ENCODE results near the gene CCSER1. TPM values are rescaled to one million over a fixed set of nuclear protein-coding genes. Genes with fewer than 3 reads are reported as not detected.
"Not testable (repeated sequence)": the region's sequence is repeated elsewhere in the genome, so short reads cannot be mapped to it uniquely, and the experiment has no call there.

The CCSER1 gene
- polyA plus RNA-seq, 4 donors = 20.3 to 21.4 (median 20.7) TPM

- DNase-seq (ENCODE audit: low read depth in 4 of 4, low spot score in 3 of 4) = no peak
These were observed 665.5 kb downstream of the CCSER1 start for GRCh38 chr4:90792696-90793095.

GRCh38 chr4:90798948-90799347 lies 671.8 kb downstream of the CCSER1 start:
- no peak for DNase-seq (ENCODE audit: low read depth in 4 of 4, low spot score in 3 of 4)

DNA sequence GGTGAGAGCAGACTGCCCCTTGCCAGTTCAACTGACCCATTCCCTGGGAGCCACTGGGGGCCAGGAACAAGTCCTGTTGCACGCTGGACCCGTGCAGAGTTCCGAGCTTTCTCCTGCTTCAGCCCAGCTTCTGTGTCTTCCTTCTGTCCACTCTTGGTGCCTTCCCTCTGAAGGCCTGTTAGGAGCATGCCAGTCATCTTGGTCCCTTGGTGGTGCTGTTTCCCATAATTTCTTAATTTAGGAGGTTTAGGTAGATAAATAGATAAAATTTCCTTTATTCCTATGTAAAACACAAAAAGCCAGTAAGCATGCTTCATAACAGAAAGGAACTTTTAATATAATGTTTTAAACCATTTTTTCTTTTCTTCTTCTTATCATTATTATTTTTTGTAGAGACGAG lies 672.7 kb downstream of the CCSER1 start:
- DNase-seq (ENCODE audit: low read depth in 4 of 4, low spot score in 3 of 4) = no peak

DNA sequence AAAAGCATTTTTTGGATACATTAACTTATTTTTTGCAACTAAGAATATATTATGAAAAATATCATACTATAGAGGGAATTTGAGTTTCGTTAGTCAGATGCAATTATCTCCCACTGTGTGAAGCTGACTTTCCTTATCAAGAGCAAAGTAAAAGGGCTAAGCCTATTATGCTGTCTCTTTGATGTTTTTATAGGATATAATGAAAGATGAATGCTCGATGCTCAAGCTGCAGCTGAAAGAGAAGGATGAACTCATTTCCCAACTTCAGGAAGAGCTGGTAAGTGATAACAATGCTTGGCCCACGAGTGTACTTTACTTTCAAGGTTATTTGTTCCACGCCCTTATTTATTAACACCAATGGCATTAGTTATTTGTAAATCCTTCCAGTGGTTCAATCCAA lies 688.4 kb downstream of the CCSER1 start:
- no peak for DNase-seq (ENCODE audit: low read depth in 4 of 4, low spot score in 3 of 4)

DNA sequence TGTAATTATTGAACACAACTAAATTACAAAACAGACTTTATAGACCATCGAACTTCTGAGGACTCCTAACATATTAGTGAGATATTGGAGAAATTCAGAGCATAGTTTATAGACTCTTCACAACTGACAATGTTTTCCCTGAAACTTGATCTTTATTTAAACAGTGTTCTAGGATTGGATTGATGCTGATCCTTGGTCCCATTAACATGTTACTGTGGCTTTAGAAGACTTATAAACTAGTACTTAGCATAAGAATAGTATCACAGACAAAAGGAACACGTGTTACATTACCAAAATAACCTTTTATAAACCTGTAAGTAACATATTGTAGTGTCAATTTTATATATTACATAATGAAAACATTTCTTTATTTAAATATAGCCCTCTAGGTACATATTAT lies 689.6 kb downstream of the CCSER1 start:
- no peak for DNase-seq (ENCODE audit: low read depth in 4 of 4, low spot score in 3 of 4)

GRCh38 chr4:90824266-90825150 lies 697.3 kb downstream of the CCSER1 start:
- DNase-seq (ENCODE audit: low read depth in 4 of 4, low spot score in 3 of 4) = no peak

GRCh38 chr4:90825849-90826248 lies 698.7 kb downstream of the CCSER1 start:
- no peak for DNase-seq (ENCODE audit: low read depth in 4 of 4, low spot score in 3 of 4)

DNA sequence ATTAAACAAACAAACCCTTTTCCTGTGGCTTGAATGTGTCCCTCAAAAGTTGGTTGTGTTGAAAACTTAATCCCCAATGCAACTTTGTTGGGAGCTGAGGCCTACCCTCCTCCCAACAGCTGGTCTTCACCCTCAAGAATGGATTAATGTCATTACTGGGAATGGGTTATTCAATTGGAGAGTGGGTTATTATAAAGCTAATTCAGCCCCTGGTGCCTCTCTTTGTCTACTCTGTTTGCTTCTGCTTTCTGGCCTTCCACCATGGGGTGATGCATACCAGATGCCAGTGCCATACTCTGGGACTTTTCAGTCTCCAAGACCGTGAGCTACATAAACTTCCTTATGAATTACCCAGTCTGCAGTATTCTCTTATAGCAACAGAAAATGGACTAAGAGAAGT lies 706.5 kb downstream of the CCSER1 start:
- DNase-seq (ENCODE audit: low read depth in 4 of 4, low spot score in 3 of 4) = no peak

DNA sequence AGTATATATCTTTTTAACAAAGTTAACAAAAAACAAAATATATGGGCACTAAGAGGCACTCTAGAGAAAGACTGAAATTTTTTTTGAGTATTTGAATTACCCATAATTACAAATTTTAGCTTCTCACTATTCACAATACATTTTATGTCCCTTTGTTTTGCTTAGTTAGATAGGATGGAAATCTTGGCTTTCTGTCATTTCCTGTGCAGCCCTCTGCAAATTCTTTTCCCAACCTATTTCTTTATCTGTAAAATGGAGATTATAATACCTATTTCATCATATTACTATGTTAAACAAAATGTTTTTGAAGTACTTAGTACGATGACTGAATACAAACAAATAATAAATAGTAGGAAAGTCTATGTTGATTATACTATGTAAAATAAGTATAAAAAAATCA lies 710.0 kb downstream of the CCSER1 start:
- DNase-seq (ENCODE audit: low read depth in 4 of 4, low spot score in 3 of 4) = no peak

GRCh38 chr4:90838859-90839258 lies 711.7 kb downstream of the CCSER1 start:
- DNase-seq (ENCODE audit: low read depth in 4 of 4, low spot score in 3 of 4) = not testable (repeated sequence)

DNA sequence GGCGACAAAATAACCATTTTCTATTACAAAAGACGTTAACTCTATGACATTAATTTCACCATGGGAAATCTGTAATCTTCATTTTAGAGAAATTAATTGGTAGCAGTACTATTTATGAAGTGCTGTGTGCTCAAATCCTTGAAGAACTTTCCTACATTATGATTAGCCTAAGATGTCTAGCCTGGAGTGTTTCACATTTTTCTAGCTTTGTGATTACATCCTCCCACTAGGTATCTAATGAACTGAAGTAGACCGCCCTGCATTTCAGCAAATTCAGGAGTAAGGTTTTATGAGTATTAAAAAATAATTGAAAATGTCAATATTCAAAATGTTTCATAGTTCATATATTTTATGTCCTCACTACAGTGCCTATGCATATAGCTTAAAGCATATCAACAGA lies 713.1 kb downstream of the CCSER1 start:
- DNase-seq (ENCODE audit: low read depth in 4 of 4, low spot score in 3 of 4) = no peak

- no peak for DNase-seq (ENCODE audit: low read depth in 4 of 4, low spot score in 3 of 4)
These were observed 713.6 kb downstream of the CCSER1 start for GRCh38 chr4:90840828-90841227.

- DNase-seq (ENCODE audit: low read depth in 4 of 4, low spot score in 3 of 4) = no peak
These were observed 714.5 kb downstream of the CCSER1 start for GRCh38 chr4:90841676-90842075.

DNA sequence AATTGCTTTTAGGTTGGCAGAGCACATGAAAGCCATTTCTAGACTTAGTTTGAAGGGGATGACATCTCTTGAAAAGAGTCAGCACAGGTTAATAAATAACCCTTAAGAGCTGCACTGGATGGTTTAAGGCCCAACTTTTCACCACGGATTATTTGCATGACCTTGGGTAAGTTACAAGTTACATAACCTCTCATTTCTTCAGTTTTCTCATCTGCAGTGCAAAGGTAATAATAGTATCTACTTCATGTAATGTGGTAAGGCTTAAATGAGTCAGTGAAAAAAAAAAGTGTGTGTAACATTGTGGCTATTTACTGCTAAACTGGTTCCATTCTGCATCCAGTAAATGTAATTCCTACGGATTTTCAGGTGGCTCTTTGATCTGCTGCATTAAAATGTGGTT lies 715.8 kb downstream of the CCSER1 start:
- no peak for DNase-seq (ENCODE audit: low read depth in 4 of 4, low spot score in 3 of 4)

DNA sequence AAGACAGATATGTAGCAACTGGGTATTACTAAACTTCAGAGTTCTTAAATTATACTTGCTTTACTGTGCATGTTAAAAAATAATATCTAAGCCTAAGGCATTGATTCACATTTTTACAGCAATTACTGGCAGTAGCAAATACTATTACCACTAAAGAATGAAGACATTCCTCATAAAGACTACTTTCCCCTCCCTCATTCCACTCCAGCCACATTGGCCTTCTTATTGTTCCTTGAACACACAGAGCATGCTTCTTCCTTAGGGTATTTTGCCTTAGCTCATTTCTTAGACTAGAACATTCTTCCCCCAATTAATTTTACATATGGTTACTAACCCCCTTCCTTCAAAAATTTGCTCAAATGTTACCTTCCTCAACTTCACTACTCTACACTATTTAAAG lies 717.0 kb downstream of the CCSER1 start:
- DNase-seq (ENCODE audit: low read depth in 4 of 4, low spot score in 3 of 4) = no peak

DNA sequence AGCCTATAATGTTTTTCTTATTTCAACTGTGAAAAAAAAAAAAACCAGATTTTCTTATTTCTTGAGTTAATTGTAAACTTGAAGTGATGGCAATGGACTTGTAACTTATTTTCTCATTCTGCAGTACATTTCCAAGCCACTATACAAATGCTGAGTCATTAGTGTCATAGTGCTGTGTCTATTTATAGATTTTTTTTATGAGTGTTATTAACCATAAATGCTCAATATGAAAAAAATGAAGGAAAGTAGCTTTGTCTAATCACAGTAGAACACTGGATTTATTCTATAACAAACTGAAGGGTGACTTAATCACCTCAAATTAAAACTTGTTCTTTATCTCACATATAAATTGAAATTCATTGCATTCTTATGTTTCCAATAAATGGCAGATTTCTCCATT lies 718.6 kb downstream of the CCSER1 start:
- DNase-seq (ENCODE audit: low read depth in 4 of 4, low spot score in 3 of 4) = no peak

- peak in 2 of 4 donors; percentile 1 to 20 for DNase-seq (ENCODE audit: low read depth in 4 of 4, low spot score in 3 of 4)
These were observed 725.0 kb downstream of the CCSER1 start for GRCh38 chr4:90852237-90852636.

GRCh38 chr4:90855111-90855510 lies 727.9 kb downstream of the CCSER1 start:
- no peak for DNase-seq (ENCODE audit: low read depth in 4 of 4, low spot score in 3 of 4)

DNA sequence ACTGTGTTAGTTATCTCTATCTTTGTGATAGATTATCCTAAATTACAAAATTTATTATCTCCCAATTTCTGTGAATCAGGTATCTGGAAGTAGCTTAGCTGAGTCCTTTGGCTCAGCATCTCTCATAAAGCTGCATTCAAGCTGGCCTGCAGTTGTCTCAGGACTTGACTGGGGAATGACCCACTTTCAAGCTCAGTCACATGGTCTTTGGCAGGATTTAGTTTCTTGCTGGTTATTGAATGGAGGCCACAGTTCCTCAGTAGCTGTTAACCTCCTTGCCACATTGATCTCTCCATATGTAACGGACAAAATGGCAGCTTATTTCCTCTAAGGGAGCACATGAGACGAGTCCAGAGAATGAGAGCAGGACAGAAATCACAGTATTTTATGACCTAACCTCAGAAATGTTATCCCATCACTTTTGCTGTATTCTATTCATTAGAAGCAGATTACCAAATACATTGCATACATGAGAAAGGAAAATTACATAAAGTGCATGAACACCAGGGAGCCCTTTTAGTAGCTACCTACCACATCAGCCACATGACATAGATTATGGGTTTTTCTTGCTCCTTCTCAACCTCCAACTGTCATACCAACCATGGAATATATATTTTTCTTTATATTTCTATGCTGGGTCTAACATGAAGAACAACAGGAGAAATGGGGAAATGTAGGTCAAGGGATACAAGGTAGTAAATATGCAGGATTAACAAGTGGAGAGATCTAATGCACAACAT lies 730.1 kb downstream of the CCSER1 start:
- DNase-seq (ENCODE audit: low read depth in 4 of 4, low spot score in 3 of 4) = no peak

GRCh38 chr4:90875791-90876190 lies 748.6 kb downstream of the CCSER1 start:
- no peak for DNase-seq (ENCODE audit: low read depth in 4 of 4, low spot score in 3 of 4)

DNA sequence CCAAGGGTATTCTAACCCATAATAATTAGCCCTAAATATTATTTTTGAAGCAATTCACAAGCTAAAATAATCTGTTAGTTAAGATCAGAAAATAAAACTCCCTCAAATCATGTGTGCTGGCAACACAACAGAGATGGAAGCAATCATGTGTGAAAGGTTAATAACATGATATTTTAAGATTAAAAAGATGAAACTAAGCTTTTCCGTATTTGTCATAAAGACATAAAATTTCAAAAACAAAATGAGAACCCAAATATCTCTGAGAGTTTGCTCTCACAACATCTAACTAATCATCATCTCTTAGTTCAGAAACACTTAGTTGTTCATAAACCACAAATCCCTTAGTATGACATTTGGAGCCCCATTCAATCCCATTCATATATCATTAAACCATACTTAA lies 749.1 kb downstream of the CCSER1 start:
- no peak for DNase-seq (ENCODE audit: low read depth in 4 of 4, low spot score in 3 of 4)

- DNase-seq (ENCODE audit: low read depth in 4 of 4, low spot score in 3 of 4) = no peak
These were observed 756.3 kb downstream of the CCSER1 start for GRCh38 chr4:90883519-90883918.

Data from right renal pelvis (tissue), 4 donors.